GM12878 (cell line): ENCODE results near the gene OGFR. TPM values are rescaled to one million over a fixed set of nuclear protein-coding genes. Genes with fewer than 3 reads are reported as not detected.

ENCODE experiments used
- ATAC-seq: fragments of 200-7000 bp; cut with Tn5 transposase; 3 replicates; pipeline ENCODE4 v1.9.1; 2020; ENCODE audit warnings: mild to moderate bottlenecking, moderate library complexity
- BruUV-seq: library from RNA; stranded (reverse); fragments of 400-500 nt; replicated peaks from 2 replicates; lab custom pipeline; 2021; lab: Mats Ljungman, UMichigan
- CTCF ChIA-PET: fragments of 300-600 bp; sonication (Branson Sonifier 250); formaldehyde crosslinking; extraction: SDS; loops from one replicate; lab custom pipeline; 2021; ENCODE audit warnings: inconsistent platforms; lab: Yijun Ruan, JAX
- POLR2A ChIA-PET: fragments of 350-600 bp; formaldehyde crosslinking; extraction: SDS; loops from one replicate; lab custom pipeline; 2021; ENCODE audit warnings: inconsistent platforms; lab: Charles Lee
- RAD21 ChIA-PET: fragments of 300-600 bp; sonication (Branson Sonifier 250); formaldehyde crosslinking; loops from one replicate; lab custom pipeline; 2023; ENCODE audit warnings: antibody characterized with exemption; ENCODE audit not compliant: unreplicated experiment; lab: Charles Lee
- SMC1A ChIA-PET: fragments of 300-600 bp; sonication (Branson Sonifier 250); formaldehyde crosslinking; loops from one replicate; lab custom pipeline; 2023; ENCODE audit not compliant: unreplicated experiment, uncharacterized antibody; lab: Charles Lee
- DNase-seq: peaks from one replicate; pipeline ENCODE4 v3.0.0-alpha.2; 2011; ENCODE audit warnings: low read depth, low spot score
- FAIRE-seq: peaks from 3 replicates; lab custom pipeline; 2011; peaks lifted over from hg19 to GRCh38; lab: Jason Lieb, UNC
- H2AFZ ChIP-seq: 2 replicates; pipeline ENCODE4 v1.6.0; 2011; ENCODE audit warnings: low read depth, low read length, control low read depth; ENCODE audit not compliant: control insufficient read depth
- H3K27ac ChIP-seq: 2 replicates; pipeline ENCODE4 v1.5.1; 2011; ENCODE audit warnings: control low read depth; ENCODE audit not compliant: control insufficient read depth, insufficient read depth
- H3K27me3 ChIP-seq, 2 experiments: replicated peaks in 1 of 2; 2 replicates each; pipeline versions ENCODE4 v1.6.0 to v1.6.1; 2011; ENCODE audit warnings: low read length in 1 of 2; ENCODE audit not compliant: control insufficient read depth in 2 of 2, insufficient read depth in 2 of 2
- H3K36me3 ChIP-seq, 2 experiments: 2 replicates each; pipeline ENCODE4 v1.5.1; 2011; ENCODE audit warnings: low read length in 1 of 2; ENCODE audit not compliant: control insufficient read depth in 2 of 2, insufficient read depth in 2 of 2
- H3K4me1 ChIP-seq: 2 replicates; pipeline ENCODE4 v1.6.1; 2011; ENCODE audit warnings: mild to moderate bottlenecking, low read length, moderate library complexity, mixed read lengths; ENCODE audit not compliant: control insufficient read depth, insufficient read depth
- H3K4me2 ChIP-seq: 2 replicates; pipeline ENCODE4 v1.6.0; 2011; ENCODE audit warnings: control low read depth; ENCODE audit not compliant: control insufficient read depth, insufficient read depth
- H3K4me3 ChIP-seq: fragments of 200-600 bp; sonication (generic); 2 replicates; pipeline ENCODE4 v1.5.1; 2016
- H3K79me2 ChIP-seq: 2 replicates; pipeline ENCODE4 v1.6.0; 2011; ENCODE audit warnings: low read length; ENCODE audit not compliant: control insufficient read depth, insufficient read depth
- H3K9ac ChIP-seq: 2 replicates; pipeline ENCODE4 v1.8.0; 2011; ENCODE audit warnings: low read length, control low read depth, mixed read lengths; ENCODE audit not compliant: control insufficient read depth, insufficient read depth
- H3K9me3 ChIP-seq: replicated peaks from 3 replicates; pipeline ENCODE4 v1.5.1; 2011; ENCODE audit warnings: mild to moderate bottlenecking, low read length; ENCODE audit not compliant: control insufficient read depth, insufficient read depth
- H4K20me1 ChIP-seq: 2 replicates; pipeline ENCODE4 v1.6.0; 2011; ENCODE audit not compliant: control insufficient read depth, insufficient read depth
- CHD4 ChIP-seq: fragments of 200-600 bp; sonication (generic); IDR thresholded peaks from 2 replicates; pipeline ENCODE4 v1.6.1; 2016; ENCODE audit warnings: mild to moderate bottlenecking
- CREB1 ChIP-seq: IDR thresholded peaks from 2 replicates; pipeline ENCODE4 v1.6.1; 2012; ENCODE audit warnings: low read depth, mild to moderate bottlenecking, inconsistent platforms
- GABPA ChIP-seq: IDR thresholded peaks from 2 replicates; pipeline ENCODE4 v1.6.1; 2014; ENCODE audit warnings: antibody characterized with exemption, low read depth, mild to moderate bottlenecking, inconsistent platforms
- IKZF1 ChIP-seq: fragments of 450-650 bp; conservative IDR thresholded peaks from 2 replicates; pipeline ENCODE4 v1.6.1; 2017; ENCODE audit warnings: antibody characterized with exemption, mild to moderate bottlenecking
- NR2C2 ChIP-seq: IDR thresholded peaks from 2 replicates; pipeline ENCODE4 v1.6.1; 2011; ENCODE audit warnings: borderline replicate concordance, low read depth; ENCODE audit not compliant: control insufficient read depth, insufficient read length
- PAX5 ChIP-seq: IDR thresholded peaks from 2 replicates; pipeline ENCODE4 v1.6.1; 2011; ENCODE audit warnings: low read depth, low read length, borderline replicate concordance
- SMAD1 ChIP-seq: fragments of 450-650 bp; IDR thresholded peaks from 2 replicates; pipeline ENCODE4 v1.6.1; 2018; ENCODE audit warnings: mild to moderate bottlenecking, low read depth; ENCODE audit not compliant: partially characterized antibody
- SREBF1 ChIP-seq: IDR thresholded peaks from 2 replicates; pipeline ENCODE4 v1.6.1; 2012; ENCODE audit warnings: mild to moderate bottlenecking, low read length
- ZNF24 ChIP-seq: fragments of 450-650 bp; IDR thresholded peaks from 2 replicates; pipeline ENCODE4 v1.6.1; 2017; ENCODE audit warnings: antibody characterized with exemption, mild to moderate bottlenecking
- ZNF384 ChIP-seq: IDR thresholded peaks from 2 replicates; pipeline ENCODE4 v1.6.1; 2012; ENCODE audit warnings: low read depth, mild to moderate bottlenecking, low read length, improper control_type of control experiment, borderline replicate concordance
- WGBS: methylation state at CpG from one replicate; pipeline ENCODE4 v1.1.6; 2016; ENCODE audit warnings: low lambda C conversion rate; ENCODE audit not compliant: insufficient replicate concordance, insufficient coverage; ENCODE audit errors: missing lambda C conversion rate; 5-methylcytosine and 5-hydroxymethylcytosine counted together
- in situ Hi-C: fragments of 300-500 bp; cut with MboI; formaldehyde crosslinking; loops from 9 replicates; pipeline ENCODE4 v1.14.3; 2018; ENCODE audit warnings: mixed read lengths
- intact Hi-C: fragments of 100-400 bp; cut with micrococcal nuclease; formaldehyde crosslinking; loops from one replicate; pipeline ENCODE4 v1.14.2; 2022; ENCODE audit not compliant: unreplicated experiment
- polyA plus RNA-seq, 11 experiments: library from polyadenylated mRNA; depleted of rRNA in 4 of 11; unstranded in 6 of 11; stranded (reverse) in 5 of 11; fragments of >200 nt; fragmentation: Nextera tagmentation in 4 of 11; fragmentation: Illumina TruSeq in 1 of 11; extraction: Ambion mirVana in 4 of 11; extraction: Trizol in 1 of 11; gene quantifications; 1 replicate in 1 of 11; 2 replicates in 10 of 11; pipeline versions ENCODE4 v1.2.1 to v1.2.3, GENCODE V29; 2011 to 2016; ENCODE audit warnings: inconsistent platforms in 2 of 11, missing spikeins in 2 of 11, low read depth in 1 of 11
- total RNA-seq, 4 experiments: library from RNA; depleted of rRNA in 3 of 4; stranded (reverse); fragments of >200 nt in 3 of 4; fragmentation: Illumina TruSeq in 1 of 4; extraction: Trizol in 1 of 4; gene quantifications; 2 replicates each; pipeline versions ENCODE4 v1.2.1 to v1.2.3, GENCODE V29; 2013 to 2021
- TF ChIP-seq, protein P1 (sequence below): fragments of 450-650 bp; IDR thresholded peaks from 2 replicates; pipeline ENCODE4 v1.6.1; 2017; ENCODE audit warnings: mild to moderate bottlenecking, moderate library complexity
- TF ChIP-seq, protein P2 (sequence below): fragments of 450-650 bp; IDR thresholded peaks from 2 replicates; pipeline ENCODE4 v1.6.1; 2017; ENCODE audit warnings: antibody characterized with exemption, mild to moderate bottlenecking, moderate library complexity
- TF ChIP-seq, protein P3 (sequence below): IDR thresholded peaks from 2 replicates; pipeline ENCODE4 v1.6.1; 2011; ENCODE audit warnings: low read depth, low read length, improper control_type of control experiment, borderline replicate concordance
- TF ChIP-seq, protein P4 (sequence below): IDR thresholded peaks from 2 replicates; pipeline ENCODE4 v1.6.1; 2012; ENCODE audit warnings: low read length, inconsistent platforms

The OGFR gene
- total and polyA plus RNA-seq, 10 of the 15 experiments (the other 5 are each of a cell fraction or from before 2014, with no cell fraction given): 0.72 to 62.1 (median 27.3) TPM

DNA sequence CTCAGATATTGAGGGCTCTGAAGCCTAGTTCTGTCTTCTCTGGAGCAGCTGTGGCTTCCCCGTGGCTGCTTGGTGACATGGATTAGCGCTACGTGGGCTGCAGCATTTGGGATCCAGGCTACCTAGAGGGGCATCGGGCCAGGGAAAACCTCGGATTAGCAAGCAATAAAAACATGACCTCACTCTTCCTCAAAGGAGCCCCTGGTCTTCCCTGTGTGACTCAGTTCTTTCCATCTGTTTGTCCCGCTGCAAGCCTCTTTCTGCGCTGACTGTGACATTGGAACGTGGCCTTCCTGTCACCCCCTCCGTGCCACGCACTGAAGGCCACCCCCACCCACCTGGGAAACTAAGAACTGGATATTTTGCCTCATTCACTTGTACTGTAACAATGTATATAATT, 4.8 kb upstream of the OGFR start:
- 89% methylated on average over 10 of the region's 10 CpGs for WGBS
- CTCF ChIA-PET: no interaction called here
- TF ChIP-seq, protein P1, sequence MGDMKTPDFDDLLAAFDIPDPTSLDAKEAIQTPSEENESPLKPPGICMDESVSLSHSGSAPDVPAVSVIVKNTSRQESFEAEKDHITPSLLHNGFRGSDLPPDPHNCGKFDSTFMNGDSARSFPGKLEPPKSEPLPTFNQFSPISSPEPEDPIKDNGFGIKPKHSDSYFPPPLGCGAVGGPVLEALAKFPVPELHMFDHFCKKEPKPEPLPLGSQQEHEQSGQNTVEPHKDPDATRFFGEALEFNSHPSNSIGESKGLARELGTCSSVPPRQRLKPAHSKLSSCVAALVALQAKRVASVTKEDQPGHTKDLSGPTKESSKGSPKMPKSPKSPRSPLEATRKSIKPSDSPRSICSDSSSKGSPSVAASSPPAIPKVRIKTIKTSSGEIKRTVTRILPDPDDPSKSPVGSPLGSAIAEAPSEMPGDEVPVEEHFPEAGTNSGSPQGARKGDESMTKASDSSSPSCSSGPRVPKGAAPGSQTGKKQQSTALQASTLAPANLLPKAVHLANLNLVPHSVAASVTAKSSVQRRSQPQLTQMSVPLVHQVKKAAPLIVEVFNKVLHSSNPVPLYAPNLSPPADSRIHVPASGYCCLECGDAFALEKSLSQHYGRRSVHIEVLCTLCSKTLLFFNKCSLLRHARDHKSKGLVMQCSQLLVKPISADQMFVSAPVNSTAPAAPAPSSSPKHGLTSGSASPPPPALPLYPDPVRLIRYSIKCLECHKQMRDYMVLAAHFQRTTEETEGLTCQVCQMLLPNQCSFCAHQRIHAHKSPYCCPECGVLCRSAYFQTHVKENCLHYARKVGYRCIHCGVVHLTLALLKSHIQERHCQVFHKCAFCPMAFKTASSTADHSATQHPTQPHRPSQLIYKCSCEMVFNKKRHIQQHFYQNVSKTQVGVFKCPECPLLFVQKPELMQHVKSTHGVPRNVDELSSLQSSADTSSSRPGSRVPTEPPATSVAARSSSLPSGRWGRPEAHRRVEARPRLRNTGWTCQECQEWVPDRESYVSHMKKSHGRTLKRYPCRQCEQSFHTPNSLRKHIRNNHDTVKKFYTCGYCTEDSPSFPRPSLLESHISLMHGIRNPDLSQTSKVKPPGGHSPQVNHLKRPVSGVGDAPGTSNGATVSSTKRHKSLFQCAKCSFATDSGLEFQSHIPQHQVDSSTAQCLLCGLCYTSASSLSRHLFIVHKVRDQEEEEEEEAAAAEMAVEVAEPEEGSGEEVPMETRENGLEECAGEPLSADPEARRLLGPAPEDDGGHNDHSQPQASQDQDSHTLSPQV: no peak
- TF ChIP-seq, protein P2, sequence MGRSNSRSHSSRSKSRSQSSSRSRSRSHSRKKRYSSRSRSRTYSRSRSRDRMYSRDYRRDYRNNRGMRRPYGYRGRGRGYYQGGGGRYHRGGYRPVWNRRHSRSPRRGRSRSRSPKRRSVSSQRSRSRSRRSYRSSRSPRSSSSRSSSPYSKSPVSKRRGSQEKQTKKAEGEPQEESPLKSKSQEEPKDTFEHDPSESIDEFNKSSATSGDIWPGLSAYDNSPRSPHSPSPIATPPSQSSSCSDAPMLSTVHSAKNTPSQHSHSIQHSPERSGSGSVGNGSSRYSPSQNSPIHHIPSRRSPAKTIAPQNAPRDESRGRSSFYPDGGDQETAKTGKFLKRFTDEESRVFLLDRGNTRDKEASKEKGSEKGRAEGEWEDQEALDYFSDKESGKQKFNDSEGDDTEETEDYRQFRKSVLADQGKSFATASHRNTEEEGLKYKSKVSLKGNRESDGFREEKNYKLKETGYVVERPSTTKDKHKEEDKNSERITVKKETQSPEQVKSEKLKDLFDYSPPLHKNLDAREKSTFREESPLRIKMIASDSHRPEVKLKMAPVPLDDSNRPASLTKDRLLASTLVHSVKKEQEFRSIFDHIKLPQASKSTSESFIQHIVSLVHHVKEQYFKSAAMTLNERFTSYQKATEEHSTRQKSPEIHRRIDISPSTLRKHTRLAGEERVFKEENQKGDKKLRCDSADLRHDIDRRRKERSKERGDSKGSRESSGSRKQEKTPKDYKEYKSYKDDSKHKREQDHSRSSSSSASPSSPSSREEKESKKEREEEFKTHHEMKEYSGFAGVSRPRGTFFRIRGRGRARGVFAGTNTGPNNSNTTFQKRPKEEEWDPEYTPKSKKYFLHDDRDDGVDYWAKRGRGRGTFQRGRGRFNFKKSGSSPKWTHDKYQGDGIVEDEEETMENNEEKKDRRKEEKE: no peak
- TF ChIP-seq ZNF24 (no peak), NR2C2 (no peak), SREBF1 (no peak), CREB1 (no peak), GABPA (no peak), CHD4 (no peak), PAX5 (no peak), SMAD1 (no peak), IKZF1 (no peak), ZNF384 (no peak)
- TF ChIP-seq, protein P3, sequence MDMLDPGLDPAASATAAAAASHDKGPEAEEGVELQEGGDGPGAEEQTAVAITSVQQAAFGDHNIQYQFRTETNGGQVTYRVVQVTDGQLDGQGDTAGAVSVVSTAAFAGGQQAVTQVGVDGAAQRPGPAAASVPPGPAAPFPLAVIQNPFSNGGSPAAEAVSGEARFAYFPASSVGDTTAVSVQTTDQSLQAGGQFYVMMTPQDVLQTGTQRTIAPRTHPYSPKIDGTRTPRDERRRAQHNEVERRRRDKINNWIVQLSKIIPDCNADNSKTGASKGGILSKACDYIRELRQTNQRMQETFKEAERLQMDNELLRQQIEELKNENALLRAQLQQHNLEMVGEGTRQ: no peak
- TF ChIP-seq, protein P4, sequence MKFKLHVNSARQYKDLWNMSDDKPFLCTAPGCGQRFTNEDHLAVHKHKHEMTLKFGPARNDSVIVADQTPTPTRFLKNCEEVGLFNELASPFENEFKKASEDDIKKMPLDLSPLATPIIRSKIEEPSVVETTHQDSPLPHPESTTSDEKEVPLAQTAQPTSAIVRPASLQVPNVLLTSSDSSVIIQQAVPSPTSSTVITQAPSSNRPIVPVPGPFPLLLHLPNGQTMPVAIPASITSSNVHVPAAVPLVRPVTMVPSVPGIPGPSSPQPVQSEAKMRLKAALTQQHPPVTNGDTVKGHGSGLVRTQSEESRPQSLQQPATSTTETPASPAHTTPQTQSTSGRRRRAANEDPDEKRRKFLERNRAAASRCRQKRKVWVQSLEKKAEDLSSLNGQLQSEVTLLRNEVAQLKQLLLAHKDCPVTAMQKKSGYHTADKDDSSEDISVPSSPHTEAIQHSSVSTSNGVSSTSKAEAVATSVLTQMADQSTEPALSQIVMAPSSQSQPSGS: no peak

More for the DNA sequence above, 4.8 kb upstream of the OGFR start:
- ATAC-seq (no peak), DNase-seq (no peak), FAIRE-seq (no peak)
- Histone ChIP-seq H3K36me3 (peaks cover 5 to 11% of the 10 kb centered on the region in 2 experiments), H3K4me1 (peaks cover 10% of the 10 kb centered on the region), H3K27me3 (no peaks in the 10 kb centered on the region), H3K9ac (no peak overlapping the region), H3K4me2 (no peak overlapping the region), H2AFZ (no peak overlapping the region), H3K9me3 (no peaks in the 10 kb centered on the region), H3K4me3 (no peak overlapping the region), H3K27ac (no peak overlapping the region), H4K20me1 (no peaks in the 10 kb centered on the region), H3K79me2 (peaks cover 7% of the 10 kb centered on the region)
- SMC1A ChIA-PET: no interaction called here
- POLR2A ChIA-PET: no interaction called here
- BruUV-seq: no TSS peak
- intact Hi-C loops: no loop called here
- in situ Hi-C loops: loop anchor here (10.0 kb wide), 1 partner anchor 145 kb away; no protein-coding TSS in a partner anchor
- RAD21 ChIA-PET: no interaction called here
